ENCODE results near the gene ZNF736.

The ZNF736 gene

GRCh38 chr7:64373017-64373416, 59.3 kb downstream of the ZNF736 start (continued):
- TF ChIP-seq, protein P1, sequence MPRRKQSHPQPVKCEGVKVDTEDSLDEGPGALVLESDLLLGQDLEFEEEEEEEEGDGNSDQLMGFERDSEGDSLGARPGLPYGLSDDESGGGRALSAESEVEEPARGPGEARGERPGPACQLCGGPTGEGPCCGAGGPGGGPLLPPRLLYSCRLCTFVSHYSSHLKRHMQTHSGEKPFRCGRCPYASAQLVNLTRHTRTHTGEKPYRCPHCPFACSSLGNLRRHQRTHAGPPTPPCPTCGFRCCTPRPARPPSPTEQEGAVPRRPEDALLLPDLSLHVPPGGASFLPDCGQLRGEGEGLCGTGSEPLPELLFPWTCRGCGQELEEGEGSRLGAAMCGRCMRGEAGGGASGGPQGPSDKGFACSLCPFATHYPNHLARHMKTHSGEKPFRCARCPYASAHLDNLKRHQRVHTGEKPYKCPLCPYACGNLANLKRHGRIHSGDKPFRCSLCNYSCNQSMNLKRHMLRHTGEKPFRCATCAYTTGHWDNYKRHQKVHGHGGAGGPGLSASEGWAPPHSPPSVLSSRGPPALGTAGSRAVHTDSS (tag by site-specific recombination; IDR thresholded peaks at IDR 0.05), result no peak
- no peak for TF ChIP-seq ZBTB44 (tag by site-specific recombination; IDR thresholded peaks at IDR 0.05)
- TF ChIP-seq ZNF785 (tag by site-specific recombination; IDR thresholded peaks at IDR 0.05), result no peak
- TF ChIP-seq HOXD13 (CRISPR knock-in tag; IDR thresholded peaks at IDR 0.05; ENCODE audit: borderline replicate concordance), result no peak

- Histone ChIP-seq H3K4me1 (ENCODE audit: control insufficient read depth, insufficient read depth, low read length) (no peaks in the 10 kb centered on the region), H3K27ac (ENCODE audit: extremely low read depth, low read depth, low read length) (no peak overlapping the region), H3K9me3 (ENCODE audit: control insufficient read depth, insufficient read depth, low read depth, low read length) (no peaks in the 10 kb centered on the region), H3K4me3 (ENCODE audit: low read depth, low read length) (no peak overlapping the region), H3K36me3 (ENCODE audit: control insufficient read depth in 2 of 2, insufficient read depth in 1 of 2, low read length in 2 of 2) (no peaks in the 10 kb centered on the region)
- ChIA-PET POLR2A (no interaction called here), CTCF (interaction anchor here (0.5 kb wide), 1 partner anchor 182 kb away, joined by 7 read pairs; no protein-coding TSS in a partner anchor)
- TF ChIP-seq ZNF76 (tag by site-specific recombination; IDR thresholded peaks at IDR 0.05; ENCODE audit: borderline replicate concordance, low read depth) (no peak), ZNF221 (tag by site-specific recombination; IDR thresholded peaks at IDR 0.05; ENCODE audit: borderline replicate concordance) (no peak), ZNF335 (tag by site-specific recombination; conservative IDR thresholded peaks at IDR 0.05) (no peak), ZNF16 (tag by site-specific recombination; IDR thresholded peaks at IDR 0.05; ENCODE audit: low read depth) (no peak), ZNF324 (tag by site-specific recombination; IDR thresholded peaks at IDR 0.05) (no peak), ZNF184 (tag by site-specific recombination; IDR thresholded peaks at IDR 0.05) (no peak), ZFP69B (tag by site-specific recombination; IDR thresholded peaks at IDR 0.05) (no peak), ZNF677 (tag by site-specific recombination; IDR thresholded peaks at IDR 0.05) (no peak), ZNF776 (tag by site-specific recombination; IDR thresholded peaks at IDR 0.05; ENCODE audit: borderline replicate concordance) (no peak), GLIS2 (tag by site-specific recombination; IDR thresholded peaks at IDR 0.05) (no peak)
- TF ChIP-seq, protein P2, sequence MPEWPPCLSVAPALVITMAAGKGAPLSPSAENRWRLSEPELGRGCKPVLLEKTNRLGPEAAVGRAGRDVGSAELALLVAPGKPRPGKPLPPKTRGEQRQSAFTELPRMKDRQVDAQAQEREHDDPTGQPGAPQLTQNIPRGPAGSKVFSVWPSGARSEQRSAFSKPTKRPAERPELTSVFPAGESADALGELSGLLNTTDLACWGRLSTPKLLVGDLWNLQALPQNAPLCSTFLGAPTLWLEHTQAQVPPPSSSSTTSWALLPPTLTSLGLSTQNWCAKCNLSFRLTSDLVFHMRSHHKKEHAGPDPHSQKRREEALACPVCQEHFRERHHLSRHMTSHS (tag by site-specific recombination; IDR thresholded peaks at IDR 0.05), result no peak
These were observed 86.6 kb downstream of the ZNF736 start for GRCh38 chr7:64400401-64400800.
